KMS-11 (cell line): Measurements from ENCODE around the gene FASTK.

Source experiments
- H2AFZ ChIP-seq: fragments of 200-600 bp; sonication (generic); 2 replicates; pipeline ENCODE4 v1.6.1; 2016; ENCODE audit warnings: antibody characterized with exemption, mixed run types, low read depth
- H3K27ac ChIP-seq: fragments of 200-600 bp; sonication (generic); 2 replicates; pipeline ENCODE4 v1.6.1; 2016; ENCODE audit warnings: mild to moderate bottlenecking, mixed run types
- H3K27me3 ChIP-seq: fragments of 200-600 bp; sonication (generic); 2 replicates; pipeline ENCODE4 v1.6.1; 2017; ENCODE audit warnings: mild to moderate bottlenecking, low read depth, mixed run types, moderate library complexity; ENCODE audit not compliant: insufficient read depth
- H3K36me3 ChIP-seq: fragments of 200-600 bp; sonication (generic); 2 replicates; pipeline ENCODE4 v1.6.1; 2017; ENCODE audit warnings: mild to moderate bottlenecking, mixed run types; ENCODE audit not compliant: insufficient read depth
- H3K4me1 ChIP-seq: fragments of 200-600 bp; sonication (generic); 2 replicates; pipeline ENCODE4 v1.6.1; 2016; ENCODE audit warnings: mild to moderate bottlenecking, low read depth, mixed run types; ENCODE audit not compliant: poor library complexity, severe bottlenecking
- H3K4me2 ChIP-seq: fragments of 200-600 bp; sonication (generic); 2 replicates; pipeline ENCODE4 v1.7.0; 2016; ENCODE audit warnings: mild to moderate bottlenecking, mixed run types
- H3K4me3 ChIP-seq: fragments of 200-600 bp; sonication (generic); IDR thresholded peaks from 2 replicates; pipeline ENCODE4 v1.6.1; 2017; ENCODE audit warnings: low read depth, low read length, mixed read lengths; ENCODE audit not compliant: insufficient read depth
- H3K79me2 ChIP-seq: fragments of 200-600 bp; sonication (generic); 2 replicates; pipeline ENCODE4 v1.6.1; 2016; ENCODE audit warnings: low read depth, mixed run types; ENCODE audit not compliant: insufficient read depth
- H3K9ac ChIP-seq: fragments of 200-600 bp; sonication (generic); 2 replicates; pipeline ENCODE4 v1.6.1; 2016; ENCODE audit warnings: mild to moderate bottlenecking, mixed run types
- H4K20me1 ChIP-seq: fragments of 200-600 bp; sonication (generic); 2 replicates; pipeline ENCODE4 v1.6.1; 2016; ENCODE audit warnings: mild to moderate bottlenecking, mixed run types; ENCODE audit not compliant: insufficient read depth
- CTCF ChIP-seq: fragments of 200-600 bp; sonication (generic); conservative IDR thresholded peaks from 2 replicates; pipeline ENCODE4 v1.6.1; 2017; ENCODE audit warnings: low read depth, mild to moderate bottlenecking, antibody characterized with exemption, low read length, moderate library complexity, mixed read lengths

Gene FASTK

GRCh38 chr7:151069841-151070573 lies 10.6 kb downstream of the FASTK start:
- Histone ChIP-seq H3K4me3 (no peak overlapping the region), H2AFZ (no peak overlapping the region), H4K20me1 (no peaks in the 10 kb centered on the region), H3K79me2 (no peaks in the 10 kb centered on the region), H3K27me3 (no peaks in the 10 kb centered on the region), H3K4me2 (no peak overlapping the region), H3K9ac (no peak overlapping the region), H3K36me3 (peaks cover 8% of the 10 kb centered on the region; the same call in 1 of the 2 replicates), H3K27ac (no peak overlapping the region), H3K4me1 (no peaks in the 10 kb centered on the region)
- no peak for TF ChIP-seq CTCF

GRCh38 chr7:151068069-151068773 lies 12.4 kb downstream of the FASTK start:
- Histone ChIP-seq H3K36me3 (peaks cover 8% of the 10 kb centered on the region; the same call in 1 of the 2 replicates), H3K4me3 (no peak overlapping the region), H3K27me3 (no peaks in the 10 kb centered on the region), H3K79me2 (no peaks in the 10 kb centered on the region), H4K20me1 (no peaks in the 10 kb centered on the region), H3K27ac (no peak overlapping the region), H3K9ac (no peak overlapping the region), H2AFZ (no peak overlapping the region), H3K4me2 (no peak overlapping the region), H3K4me1 (no peaks in the 10 kb centered on the region)
- no peak for TF ChIP-seq CTCF

GRCh38 chr7:151066273-151066974 lies 14.2 kb downstream of the FASTK start:
- Histone ChIP-seq H3K27ac (no peak overlapping the region), H4K20me1 (no peaks in the 10 kb centered on the region), H3K4me3 (no peak overlapping the region), H3K79me2 (peaks cover 8% of the 10 kb centered on the region; the same call in 1 of the 2 replicates), H3K4me2 (no peak overlapping the region), H3K4me1 (no peaks in the 10 kb centered on the region), H2AFZ (no peak overlapping the region), H3K27me3 (no peaks in the 10 kb centered on the region), H3K9ac (no peak overlapping the region), H3K36me3 (peaks cover 8% of the 10 kb centered on the region; the same call in 1 of the 2 replicates)
- TF ChIP-seq CTCF, result no peak

GRCh38 chr7:151065516-151065915 lies 15.1 kb downstream of the FASTK start:
- H3K4me3 ChIP-seq, result no peak overlapping the region
- H3K4me1 ChIP-seq, result peaks cover 6% of the 10 kb centered on the region
- no peak for TF ChIP-seq CTCF

More at GRCh38 chr7:151065516-151065915, 15.1 kb downstream of the FASTK start:
- peaks cover 8% of the 10 kb centered on the region; the same call in 1 of the 2 replicates for H3K36me3 ChIP-seq
- no peaks in the 10 kb centered on the region for H3K27me3 ChIP-seq
- H2AFZ ChIP-seq, result no peak overlapping the region
- H3K27ac ChIP-seq, result no peak overlapping the region
- peaks cover 15% of the 10 kb centered on the region; the same call in 1 of the 2 replicates for H3K79me2 ChIP-seq
- H3K9ac ChIP-seq, result no peak overlapping the region
- H3K4me2 ChIP-seq, result no peak overlapping the region
- no peaks in the 10 kb centered on the region for H4K20me1 ChIP-seq
